Activated T-helper 17 cell treated with anti-CD3 and anti-CD28 coated beads, Interleukin-2, amount 50 U/mL, for 72 hours (primary cell): Measurements from ENCODE around the gene SAXO1. TPM values are rescaled to one million over a fixed set of nuclear protein-coding genes. Genes with fewer than 3 reads are reported as not detected.
A peak's percentile ranks its signal among the peaks of the same experiment; 100 is the strongest.

Experiments used
- ATAC-seq: fragments of 150-1000 bp; cut with Tn5 transposase; replicated peaks from 2 replicates; pipeline ENCODE4 v1.10.0; 2021; ENCODE audit warnings: mild to moderate bottlenecking, moderate library complexity
- H3K27ac Mint-ChIP-seq: one replicate; pipeline ENCODE4 v1.8.0; 2022; ENCODE audit warnings: mixed read lengths
- H3K27me3 Mint-ChIP-seq: one replicate; pipeline ENCODE4 v1.8.0; 2022; ENCODE audit warnings: mixed read lengths
- H3K36me3 Mint-ChIP-seq: one replicate; pipeline ENCODE4 v1.8.0; 2022; ENCODE audit warnings: low read depth, mild to moderate bottlenecking, mixed read lengths
- H3K4me1 Mint-ChIP-seq: one replicate; pipeline ENCODE4 v1.8.0; 2022; ENCODE audit warnings: mixed read lengths
- H3K4me3 Mint-ChIP-seq: one replicate; pipeline ENCODE4 v1.8.0; 2022; ENCODE audit warnings: mild to moderate bottlenecking, mixed read lengths
- H3K9me3 Mint-ChIP-seq: one replicate; pipeline ENCODE4 v1.8.0; 2022; ENCODE audit warnings: mixed read lengths
- total RNA-seq, 2 donors: library from RNA; stranded (reverse); gene quantifications; one replicate each; pipeline ENCODE4 v1.2.3, GENCODE V29; 2022

SAXO1 gene
- under 1 TPM in 1 of 2 donors, not detected in 1; 0.37 TPM for total RNA-seq

- ATAC-seq = no peak
- H3K4me1 Mint-ChIP-seq = no peaks in the 10 kb centered on the region
- H3K36me3 Mint-ChIP-seq = no peaks in the 10 kb centered on the region
- H3K27me3 Mint-ChIP-seq = peaks cover 15% of the 10 kb centered on the region
- H3K4me3 Mint-ChIP-seq = no peak within 1 kb of the TSS
- H3K27ac Mint-ChIP-seq = no peak within 1 kb of the TSS
- H3K9me3 Mint-ChIP-seq = no peaks in the 10 kb centered on the region
Measured at GRCh38 chr9:19033015-19033414, at the start of gene SAXO1. TSS of gene SAXO1 (minus strand) at chr9:19033209. CDS start at chr9:19032908, 301 bp downstream.

- H3K4me1 Mint-ChIP-seq = peaks cover 10% of the 10 kb centered on the region
- H3K36me3 Mint-ChIP-seq = peaks cover 96% of the 10 kb centered on the region
- H3K4me3 Mint-ChIP-seq = no peak overlapping the region
- no peaks in the 10 kb centered on the region for H3K27me3 Mint-ChIP-seq
- no peak for ATAC-seq
- peak overlapping the region; percentile 40 for H3K27ac Mint-ChIP-seq
- no peaks in the 10 kb centered on the region for H3K9me3 Mint-ChIP-seq
Measured at GRCh38 chr9:19074836-19075235, 41.8 kb upstream of the SAXO1 start.

- H3K27me3 Mint-ChIP-seq = no peaks in the 10 kb centered on the region
- no peak overlapping the region for H3K4me3 Mint-ChIP-seq
- no peak for ATAC-seq
- H3K4me1 Mint-ChIP-seq = peaks cover 10% of the 10 kb centered on the region
- peak overlapping the region; percentile 40 for H3K27ac Mint-ChIP-seq
- peaks cover 96% of the 10 kb centered on the region for H3K36me3 Mint-ChIP-seq
- no peaks in the 10 kb centered on the region for H3K9me3 Mint-ChIP-seq
Measured at GRCh38 chr9:19074229-19074628, 41.2 kb upstream of the SAXO1 start.

- Mint-ChIP-seq H3K36me3 (peaks cover 86% of the 10 kb centered on the region), H3K4me3 (no peak overlapping the region), H3K27ac (peak overlapping the region; percentile 22), H3K4me1 (no peaks in the 10 kb centered on the region), H3K27me3 (no peaks in the 10 kb centered on the region), H3K9me3 (no peaks in the 10 kb centered on the region)
- no peak for ATAC-seq
Measured at GRCh38 chr9:19057033-19057432, 24.0 kb upstream of the SAXO1 start.

GRCh38 chr9:19050637-19051591, 17.9 kb upstream of the SAXO1 start:
- Mint-ChIP-seq H3K4me3 (peak overlapping the region; percentile 93), H3K9me3 (no peaks in the 10 kb centered on the region), H3K27ac (peak overlapping the region; percentile 99), H3K36me3 (peaks cover 57% of the 10 kb centered on the region), H3K4me1 (peaks cover 5% of the 10 kb centered on the region), H3K27me3 (no peaks in the 10 kb centered on the region)
- no peak for ATAC-seq

GRCh38 chr9:19049917-19050636, 17.1 kb upstream of the SAXO1 start:
- H3K4me3 Mint-ChIP-seq = peak overlapping the region; percentile 93
- no peaks in the 10 kb centered on the region for H3K27me3 Mint-ChIP-seq
- H3K27ac Mint-ChIP-seq = peak overlapping the region; percentile 99
- peak; percentile 6 for ATAC-seq
- H3K4me1 Mint-ChIP-seq = peaks cover 5% of the 10 kb centered on the region
- H3K36me3 Mint-ChIP-seq = peaks cover 49% of the 10 kb centered on the region
- H3K9me3 Mint-ChIP-seq = no peaks in the 10 kb centered on the region

- H3K4me1 Mint-ChIP-seq = peaks cover 5% of the 10 kb centered on the region
- H3K36me3 Mint-ChIP-seq = peaks cover 45% of the 10 kb centered on the region
- peak; percentile 89 for ATAC-seq
- no peaks in the 10 kb centered on the region for H3K27me3 Mint-ChIP-seq
- no peaks in the 10 kb centered on the region for H3K9me3 Mint-ChIP-seq
- peak within 1 kb of the TSS; percentile 99 for H3K27ac Mint-ChIP-seq
- H3K4me3 Mint-ChIP-seq = peak within 1 kb of the TSS; percentile 93
Measured at GRCh38 chr9:19048966-19049916, 16.2 kb upstream of the SAXO1 start, which contains the start of gene RRAGA. TSS of gene RRAGA (plus strand) at chr9:19049427. CDS start at chr9:19049660, 233 bp downstream.

GRCh38 chr9:19036611-19037010, 3.6 kb upstream of the SAXO1 start:
- no peak overlapping the region for H3K27ac Mint-ChIP-seq
- H3K4me1 Mint-ChIP-seq = no peaks in the 10 kb centered on the region
- no peaks in the 10 kb centered on the region for H3K36me3 Mint-ChIP-seq
- ATAC-seq = no peak
- H3K9me3 Mint-ChIP-seq = no peaks in the 10 kb centered on the region
- H3K4me3 Mint-ChIP-seq = no peak overlapping the region
- peaks cover 3% of the 10 kb centered on the region for H3K27me3 Mint-ChIP-seq

- Mint-ChIP-seq H3K27ac (no peak overlapping the region), H3K36me3 (no peaks in the 10 kb centered on the region)
- no peak for ATAC-seq
Measured at GRCh38 chr9:19032406-19032805, 603 bp downstream of the SAXO1 start.

GRCh38 chr9:19030899-19031298, 2.1 kb downstream of the SAXO1 start:
- Mint-ChIP-seq H3K4me1 (peaks cover 8% of the 10 kb centered on the region), H3K27me3 (peaks cover 22% of the 10 kb centered on the region), H3K36me3 (no peaks in the 10 kb centered on the region), H3K4me3 (no peak overlapping the region), H3K27ac (no peak overlapping the region), H3K9me3 (peaks cover 3% of the 10 kb centered on the region)
- ATAC-seq = peak; percentile 67

More at GRCh38 chr9:19032406-19032805, 603 bp downstream of the SAXO1 start:
- H3K4me1 Mint-ChIP-seq = no peaks in the 10 kb centered on the region
- no peaks in the 10 kb centered on the region for H3K9me3 Mint-ChIP-seq
- no peak overlapping the region for H3K4me3 Mint-ChIP-seq
- peaks cover 15% of the 10 kb centered on the region for H3K27me3 Mint-ChIP-seq

GRCh38 chr9:19028835-19029451, 4.1 kb downstream of the SAXO1 start:
- Mint-ChIP-seq H3K36me3 (no peaks in the 10 kb centered on the region), H3K27me3 (peaks cover 19% of the 10 kb centered on the region), H3K27ac (no peak overlapping the region), H3K9me3 (peaks cover 3% of the 10 kb centered on the region), H3K4me1 (peaks cover 8% of the 10 kb centered on the region), H3K4me3 (no peak overlapping the region)
- ATAC-seq = peak; percentile 57

GRCh38 chr9:19027825-19028224, 5.2 kb downstream of the SAXO1 start:
- peaks cover 3% of the 10 kb centered on the region for H3K9me3 Mint-ChIP-seq
- H3K27me3 Mint-ChIP-seq = peaks cover 24% of the 10 kb centered on the region
- no peak for ATAC-seq
- H3K27ac Mint-ChIP-seq = no peak overlapping the region
- peaks cover 8% of the 10 kb centered on the region for H3K4me1 Mint-ChIP-seq
- H3K4me3 Mint-ChIP-seq = no peak overlapping the region
- H3K36me3 Mint-ChIP-seq = no peaks in the 10 kb centered on the region

GRCh38 chr9:19026375-19026774, 6.6 kb downstream of the SAXO1 start:
- ATAC-seq = peak; percentile 54

More at GRCh38 chr9:19026375-19026774, 6.6 kb downstream of the SAXO1 start:
- peaks cover 25% of the 10 kb centered on the region for H3K27me3 Mint-ChIP-seq
- peak overlapping the region; percentile 36 for H3K27ac Mint-ChIP-seq
- no peaks in the 10 kb centered on the region for H3K36me3 Mint-ChIP-seq
- no peak overlapping the region for H3K4me3 Mint-ChIP-seq
- peaks cover 3% of the 10 kb centered on the region for H3K9me3 Mint-ChIP-seq
- peaks cover 8% of the 10 kb centered on the region for H3K4me1 Mint-ChIP-seq
